Uterus (tissue), 2 donors: Measurements from ENCODE around the gene TSNAXIP1.

Experiments
- CTCF ChIP-seq, 4 experiments: fragments of 200-600 bp in 2 of 4; fragments of 450-650 bp in 2 of 4; sonication (generic) in 2 of 4; IDR thresholded peaks; one replicate each; pipeline ENCODE4 v1.5.1; 2016 to 2019; ENCODE audit warnings: antibody characterized with exemption in 4 of 4, mild to moderate bottlenecking in 2 of 4, moderate library complexity in 1 of 4
- POLR2A ChIP-seq, 2 donors: fragments of 450-650 bp; IDR thresholded peaks; one replicate each; pipeline ENCODE4 v1.6.1; 2016; ENCODE audit warnings: antibody characterized with exemption in 2 of 2, mild to moderate bottlenecking in 1 of 2, moderate library complexity in 1 of 2

- TF ChIP-seq POLR2A (IDR thresholded peaks at IDR 0.05) (no peak), CTCF (IDR thresholded peaks at IDR 0.05) (no peak)
These were observed 55.2 kb downstream of the TSNAXIP1 start for GRCh38 chr16:67861877-67862276.
